GM23338 (cell line): ENCODE results near the gene C17orf50. TPM values are rescaled to one million over a fixed set of nuclear protein-coding genes. Genes with fewer than 3 reads are reported as not detected.
"Not testable (repeated sequence)": the region's sequence is repeated elsewhere in the genome, so short reads cannot be mapped to it uniquely, and the experiment has no call there.

Experiments
- ATAC-seq: fragments of 200-7000 bp; cut with Tn5 transposase; 3 replicates; pipeline ENCODE4 v1.9.1; 2020
- DNase-seq: peaks from one replicate; pipeline ENCODE4 v3.0.0-alpha.2; 2015; ENCODE audit warnings: low spot score
- H2AFZ ChIP-seq: fragments of 200-600 bp; sonication (generic); 2 replicates; pipeline ENCODE4 v1.8.0; 2016; ENCODE audit warnings: antibody characterized with exemption, mild to moderate bottlenecking, moderate library complexity
- H3F3A ChIP-seq: fragments of 200-600 bp; sonication (generic); replicated peaks from 2 replicates; pipeline ENCODE4 v1.8.0; 2017; ENCODE audit warnings: antibody characterized with exemption, mixed run types, low read depth
- H3K27ac ChIP-seq: fragments of 200-600 bp; sonication (generic); 2 replicates; pipeline ENCODE4 v1.6.1; 2016; ENCODE audit warnings: low read depth
- H3K27me3 ChIP-seq: fragments of 200-600 bp; sonication (generic); 2 replicates; pipeline ENCODE4 v1.8.0; 2016; ENCODE audit warnings: mild to moderate bottlenecking, mixed run types, moderate library complexity; ENCODE audit not compliant: insufficient read depth
- H3K36me3 ChIP-seq: fragments of 200-600 bp; sonication (generic); 2 replicates; pipeline ENCODE4 v1.8.0; 2016; ENCODE audit warnings: mild to moderate bottlenecking; ENCODE audit not compliant: insufficient read depth
- H3K4me1 ChIP-seq: fragments of 200-600 bp; sonication (generic); 2 replicates; pipeline ENCODE4 v1.8.0; 2016; ENCODE audit warnings: mild to moderate bottlenecking, moderate library complexity; ENCODE audit not compliant: insufficient read depth
- H3K4me2 ChIP-seq: fragments of 200-600 bp; sonication (generic); 2 replicates; pipeline ENCODE4 v1.7.1; 2017; ENCODE audit warnings: mixed run types
- H3K4me3 ChIP-seq: fragments of 200-600 bp; sonication (generic); 2 replicates; pipeline ENCODE4 v1.6.1; 2016; ENCODE audit warnings: mixed run types
- H3K79me2 ChIP-seq: fragments of 200-600 bp; sonication (generic); replicated peaks from 2 replicates; pipeline ENCODE4 v1.8.0; 2017; ENCODE audit warnings: mild to moderate bottlenecking; ENCODE audit not compliant: insufficient read depth
- H3K9me2 ChIP-seq: fragments of 200-600 bp; sonication (generic); 2 replicates; pipeline ENCODE4 v1.8.0; 2017; ENCODE audit not compliant: insufficient read depth
- H4K20me1 ChIP-seq: fragments of 200-600 bp; sonication (generic); replicated peaks from 2 replicates; pipeline ENCODE4 v1.8.0; 2017; ENCODE audit warnings: mild to moderate bottlenecking; ENCODE audit not compliant: insufficient read depth
- H3K27ac Mint-ChIP-seq: 2 replicates; pipeline ENCODE4 v1.8.0; 2020; ENCODE audit warnings: inconsistent platforms, mild to moderate bottlenecking, moderate library complexity, mixed read lengths
- H3K27me3 Mint-ChIP-seq: 3 replicates; pipeline ENCODE4 v1.8.0; 2022; ENCODE audit warnings: low read depth, mild to moderate bottlenecking, moderate library complexity, mixed read lengths, inconsistent platforms; ENCODE audit not compliant: insufficient read depth, poor library complexity
- H3K36me3 Mint-ChIP-seq: 3 replicates; pipeline ENCODE4 v1.8.0; 2021; ENCODE audit warnings: low read depth, mild to moderate bottlenecking, inconsistent platforms, moderate library complexity, mixed read lengths
- H3K4me1 Mint-ChIP-seq: 3 replicates; pipeline ENCODE4 v1.8.0; 2020; ENCODE audit warnings: mild to moderate bottlenecking, inconsistent platforms, mixed read lengths
- H3K4me3 Mint-ChIP-seq: 3 replicates; pipeline ENCODE4 v1.8.0; 2021; ENCODE audit warnings: moderate library complexity, mild to moderate bottlenecking, inconsistent platforms, mixed read lengths
- H3K9me3 Mint-ChIP-seq: 3 replicates; pipeline ENCODE4 v1.8.0; 2020; ENCODE audit warnings: moderate library complexity, mild to moderate bottlenecking, inconsistent platforms, mixed read lengths
- CTCF ChIP-seq, 2 experiments: fragments of 200-600 bp in 1 of 2; sonication (generic) in 1 of 2; conservative IDR thresholded peaks; 2 replicates each; pipeline versions ENCODE4 v1.5.1 to v1.6.1; 2016 to 2017; ENCODE audit warnings: antibody characterized with exemption in 2 of 2, low read depth in 2 of 2, mild to moderate bottlenecking in 2 of 2, moderate library complexity in 1 of 2
- EZH2 ChIP-seq: fragments of 200-600 bp; sonication (generic); IDR thresholded peaks from one replicate; pipeline ENCODE4 v1.8.0; 2017; ENCODE audit warnings: antibody characterized with exemption, mild to moderate bottlenecking, low read depth; ENCODE audit not compliant: unreplicated experiment
- EZH2phosphoT487 ChIP-seq: fragments of 200-600 bp; sonication (generic); IDR thresholded peaks from one replicate; pipeline ENCODE4 v1.8.1; 2018; ENCODE audit warnings: antibody characterized with exemption; ENCODE audit not compliant: unreplicated experiment
- NANOG ChIP-seq: IDR thresholded peaks from 2 replicates; pipeline ENCODE4 v1.6.1; 2016; ENCODE audit warnings: antibody characterized with exemption, borderline replicate concordance
- POLR2AphosphoS5 ChIP-seq: IDR thresholded peaks from 2 replicates; pipeline ENCODE4 v1.6.1; 2016; ENCODE audit warnings: antibody characterized with exemption, low read depth
- REST ChIP-seq: IDR thresholded peaks from one replicate; pipeline ENCODE4 v1.6.1; 2018; ENCODE audit warnings: antibody characterized with exemption; ENCODE audit not compliant: unreplicated experiment
- STAT1 ChIP-seq: IDR thresholded peaks from one replicate; pipeline ENCODE4 v1.6.1; 2016; ENCODE audit warnings: antibody characterized with exemption; ENCODE audit not compliant: unreplicated experiment
- ZNF114 ChIP-seq: fragments of 250-450 bp; sonication (Bioruptor Pico); IDR thresholded peaks from 2 replicates; pipeline ENCODE4 v1.5.0; 2020; ENCODE audit warnings: mild to moderate bottlenecking, moderate library complexity
- ZNF331 ChIP-seq: fragments of 250-450 bp; sonication (Bioruptor Pico); IDR thresholded peaks from 2 replicates; pipeline ENCODE4 v1.5.0; 2020; ENCODE audit warnings: low read depth, mild to moderate bottlenecking, moderate library complexity
- polyA plus RNA-seq: library from polyadenylated mRNA; unstranded; fragments of >200 nt; fragmentation: Nextera tagmentation; extraction: Ambion mirVana; gene quantifications from 2 replicates; pipeline ENCODE4 v1.2.1, GENCODE V29; 2016
- total RNA-seq: library from RNA; depleted of rRNA; stranded (reverse); fragments of >200 nt; shearing (Covaris generic); gene quantifications from 2 replicates; pipeline ENCODE4 v1.2.3, GENCODE V29; 2014

C17orf50 gene
- total and polyA plus RNA-seq, 2 experiments from 2014 or later: 0.74 to 1.6 TPM

- no peak for TF ChIP-seq REST
- TF ChIP-seq NANOG: no peak
- TF ChIP-seq ZNF331 (CRISPR knock-in tag): no peak
- no peak for TF ChIP-seq POLR2AphosphoS5
- TF ChIP-seq ZNF114: no peak
- TF ChIP-seq CTCF (conservative IDR thresholded peaks at IDR 0.05; ENCODE audit: low read depth in 2 of 2): no peak
- no peak for TF ChIP-seq STAT1
- no peak for TF ChIP-seq EZH2
- TF ChIP-seq EZH2phosphoT487: no peak
Observed at GRCh38 chr17:35750526-35751395, 9.9 kb upstream of the C17orf50 start (continued).

GRCh38 chr17:35751541-35751940 is 9.1 kb upstream of the C17orf50 start:
- not testable (repeated sequence) for H3F3A ChIP-seq, ATAC-seq, H3K27ac Mint-ChIP-seq, H3K36me3 Mint-ChIP-seq, H3K4me2 ChIP-seq, H3K9me2 ChIP-seq, H4K20me1 ChIP-seq, H3K4me1 ChIP-seq, H3K36me3 ChIP-seq, H3K27ac ChIP-seq, DNase-seq, H3K79me2 ChIP-seq, H3K4me3 ChIP-seq, H3K4me3 Mint-ChIP-seq, H3K9me3 Mint-ChIP-seq, H2AFZ ChIP-seq
- peaks cover 24% of the 10 kb centered on the region for H3K27me3 ChIP-seq
- Mint-ChIP-seq H3K27me3 (peaks cover 35% of the 10 kb centered on the region), H3K4me1 (peaks cover 31% of the 10 kb centered on the region)
